Measurements from ENCODE around the gene PPP1R36. TPM values are rescaled to one million over a fixed set of nuclear protein-coding genes. Genes with fewer than 3 reads are reported as not detected.
"Not testable (repeated sequence)": the region's sequence is repeated elsewhere in the genome, so short reads cannot be mapped to it uniquely, and the experiment has no call there.

Gene PPP1R36
- polyA plus RNA-seq, 4 donors = 0.87 to 1.3 (median 1.2) TPM

DNA sequence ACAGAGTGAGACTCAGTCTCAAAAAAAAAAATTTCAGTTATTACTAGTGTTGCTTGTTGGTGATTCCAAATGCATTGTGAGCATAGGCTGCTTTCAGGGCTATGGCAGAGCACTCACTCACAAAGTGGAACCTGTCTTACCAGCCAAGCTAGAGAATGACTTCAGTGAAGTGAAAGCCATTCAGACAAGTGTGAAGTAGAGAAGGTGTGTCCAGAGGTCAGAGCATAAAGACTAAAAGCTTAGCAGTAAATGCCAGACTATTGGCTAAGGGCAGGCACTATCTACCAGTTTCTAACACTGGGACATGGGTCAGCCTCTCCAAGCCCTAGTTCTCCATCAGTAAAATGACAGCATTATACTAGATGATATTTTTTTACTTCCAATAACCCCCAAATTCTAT, 12.7 kb downstream of the PPP1R36 start:
- no peak for DNase-seq (ENCODE audit: low read depth in 4 of 4, low spot score in 2 of 4)

DNA sequence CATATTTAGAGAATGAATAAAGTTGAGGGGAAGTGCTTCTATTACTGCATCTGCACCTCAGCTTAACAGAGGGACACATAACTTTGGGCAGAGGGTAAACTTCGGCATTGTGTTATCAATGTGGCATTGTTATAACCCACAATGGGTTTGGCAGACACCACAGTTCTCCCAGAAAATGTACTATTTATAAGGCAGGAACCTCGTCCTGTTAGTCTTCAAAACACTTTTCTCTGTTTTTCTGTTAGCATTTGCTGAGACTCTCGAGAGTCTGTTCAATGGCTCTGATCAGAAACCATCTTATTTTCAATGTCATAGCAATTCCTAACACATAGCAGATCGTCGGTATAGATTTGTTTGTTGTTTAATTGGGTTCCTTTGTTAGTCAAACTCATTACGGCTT, 13.9 kb downstream of the PPP1R36 start:
- DNase-seq (ENCODE audit: low read depth in 4 of 4, low spot score in 2 of 4) = no peak

DNA sequence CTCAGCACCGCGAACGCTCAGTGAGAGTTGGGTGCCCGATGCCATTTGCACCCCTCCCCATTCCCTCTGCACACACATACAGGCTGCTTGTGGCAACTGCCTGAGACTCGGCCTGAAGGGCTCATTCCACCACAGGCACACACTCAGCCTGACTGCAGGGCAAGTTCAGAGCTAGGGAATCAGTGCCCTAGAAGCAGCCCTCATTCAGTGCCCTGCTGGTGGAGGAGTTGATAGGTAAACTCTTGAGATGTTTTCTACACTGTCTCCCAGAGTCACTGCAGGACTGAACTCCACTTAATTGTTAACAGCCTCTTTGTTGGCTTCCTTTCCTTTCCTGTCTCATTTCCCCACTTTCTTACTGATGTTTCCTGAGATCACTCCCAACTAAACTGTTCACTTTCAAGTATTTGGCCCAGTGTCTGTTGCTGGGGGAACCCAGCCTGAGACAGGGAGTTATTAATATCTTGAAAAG, 16.9 kb downstream of the PPP1R36 start:
- no peak for DNase-seq (ENCODE audit: low read depth in 4 of 4, low spot score in 2 of 4)

DNA sequence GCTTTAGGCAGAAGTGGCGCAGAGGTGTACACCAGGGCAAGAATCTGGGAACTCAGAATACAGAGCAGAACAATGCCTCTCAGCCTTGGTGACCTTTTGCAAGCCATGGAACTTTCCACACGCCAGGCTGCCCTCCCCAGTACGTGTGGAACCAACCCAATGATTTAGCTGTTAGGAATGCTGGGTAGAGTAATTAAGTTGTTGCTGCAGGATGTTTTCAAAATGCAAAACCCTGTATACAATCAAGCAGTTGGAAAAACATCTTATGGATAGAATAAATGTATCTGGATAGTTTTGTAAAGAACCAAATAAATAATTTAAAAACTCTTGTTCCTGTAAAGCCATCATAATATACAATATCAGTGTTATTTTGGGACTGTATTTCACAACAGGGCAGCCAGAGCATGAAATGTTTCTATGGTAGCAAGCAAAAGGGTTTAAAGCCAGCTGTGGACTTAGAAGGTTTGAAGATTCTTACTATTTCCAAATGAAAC, 19.4 kb downstream of the PPP1R36 start:
- no peak for DNase-seq (ENCODE audit: low read depth in 4 of 4, low spot score in 2 of 4)

DNA sequence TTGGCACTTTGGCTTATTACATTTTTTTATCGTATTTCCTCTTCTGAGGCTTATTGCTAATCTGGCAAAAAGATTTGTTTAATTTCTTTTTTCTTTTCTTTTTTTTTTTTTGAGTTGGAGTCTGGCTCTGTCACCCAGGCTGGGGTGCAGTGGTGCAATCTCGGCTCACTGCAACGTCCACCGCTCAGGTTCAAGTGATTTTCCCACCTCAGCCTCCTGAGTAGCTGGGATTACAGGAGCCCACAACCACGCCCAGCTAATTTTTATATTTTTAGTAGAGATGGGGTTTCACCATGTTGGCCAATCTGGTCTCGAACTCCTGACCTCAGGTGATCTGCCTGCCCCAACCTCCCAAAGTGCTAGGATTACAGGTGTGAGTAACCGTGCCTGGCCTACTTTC, 19.9 kb downstream of the PPP1R36 start:
- not testable (repeated sequence) for DNase-seq (ENCODE audit: low read depth in 4 of 4, low spot score in 2 of 4)

DNA sequence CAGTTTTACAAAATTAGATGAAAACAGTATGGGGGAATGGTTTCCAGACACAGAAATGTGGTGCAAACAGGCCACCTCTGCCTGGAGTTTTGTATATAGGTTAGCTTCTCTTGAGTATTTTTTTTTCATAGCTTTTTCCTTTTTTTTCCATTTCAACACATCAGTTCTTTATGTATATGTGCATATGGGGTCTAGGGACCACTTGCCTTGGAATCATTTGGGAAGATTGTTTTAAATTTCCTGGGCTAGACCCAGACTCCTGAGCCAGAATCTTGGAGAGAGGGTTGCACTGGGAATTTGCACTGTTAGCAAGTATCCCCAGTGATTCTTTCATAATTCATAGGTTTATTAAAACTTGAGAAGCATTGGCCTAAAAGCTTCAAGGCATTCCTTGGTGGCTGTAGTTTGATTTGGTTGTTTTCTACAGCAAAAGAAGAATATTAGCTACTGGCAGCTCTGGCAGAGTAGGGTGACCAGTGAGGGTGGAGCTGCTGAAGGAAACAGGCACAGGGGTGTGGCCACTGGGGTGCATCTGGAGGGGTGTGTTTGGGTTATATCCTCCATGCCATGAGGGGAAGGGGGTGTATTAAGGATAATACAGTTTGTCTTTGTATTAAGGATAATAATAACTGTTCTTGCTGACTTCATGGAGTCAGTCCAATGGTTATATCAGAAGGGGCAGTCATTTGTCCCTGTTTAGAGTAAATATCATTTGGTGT, 22.8 kb downstream of the PPP1R36 start:
- no peak for DNase-seq (ENCODE audit: low read depth in 4 of 4, low spot score in 2 of 4)

DNA sequence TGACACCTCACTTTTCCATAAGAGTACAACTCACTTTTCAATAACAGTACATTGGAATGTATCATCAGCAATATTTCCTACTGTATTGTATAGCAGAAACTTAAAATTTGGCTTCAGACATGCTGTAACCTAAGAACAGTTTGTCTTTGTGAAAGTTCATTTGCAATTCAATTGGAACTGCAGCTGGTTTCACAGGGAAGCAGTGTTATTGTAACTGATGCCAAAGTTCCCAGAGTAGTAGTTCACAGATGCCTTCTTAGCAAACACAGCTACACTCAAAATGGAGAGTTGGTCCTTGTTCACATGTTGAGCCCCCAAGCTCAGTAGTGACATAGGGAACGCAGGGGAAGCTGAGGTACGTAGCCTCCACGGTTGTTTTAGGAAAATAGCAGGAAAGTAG, 23.3 kb downstream of the PPP1R36 start:
- DNase-seq (ENCODE audit: low read depth in 4 of 4, low spot score in 2 of 4) = no peak

DNA sequence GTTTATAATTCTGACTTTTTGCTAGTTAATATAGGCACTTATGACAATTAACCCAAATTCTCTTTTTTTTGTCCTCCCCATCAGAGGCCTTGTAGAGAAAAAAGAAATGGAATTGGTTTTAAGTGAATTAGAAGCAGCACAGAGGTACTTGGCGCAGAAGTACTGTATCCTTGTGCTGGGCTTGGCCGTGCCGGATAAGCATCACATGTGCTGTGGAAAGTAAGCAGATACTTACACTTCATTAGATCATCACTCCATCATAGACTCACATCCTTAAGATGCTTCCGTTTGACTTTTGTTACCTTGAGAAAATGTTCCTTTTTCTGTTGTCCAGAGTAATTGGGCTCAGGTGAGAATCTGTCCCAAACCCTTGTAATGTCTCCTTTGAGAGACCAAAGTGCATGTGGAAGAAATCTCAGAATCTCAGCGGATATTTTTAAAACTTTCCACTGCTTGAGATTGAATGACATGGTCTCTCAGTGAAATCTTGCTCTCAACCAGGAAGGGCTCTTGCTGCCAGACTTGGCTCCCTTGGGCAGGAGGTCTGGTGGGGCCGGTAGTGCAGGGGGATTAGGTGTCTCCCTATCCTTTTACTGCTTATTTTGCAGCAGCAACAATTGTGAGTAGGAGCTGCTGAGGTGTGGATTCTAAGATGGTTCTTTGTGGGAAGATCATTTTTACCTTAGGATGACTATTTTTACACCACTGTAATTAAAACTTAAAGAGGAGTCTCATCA, 24.8 kb downstream of the PPP1R36 start:
- DNase-seq (ENCODE audit: low read depth in 4 of 4, low spot score in 2 of 4) = no peak

DNA sequence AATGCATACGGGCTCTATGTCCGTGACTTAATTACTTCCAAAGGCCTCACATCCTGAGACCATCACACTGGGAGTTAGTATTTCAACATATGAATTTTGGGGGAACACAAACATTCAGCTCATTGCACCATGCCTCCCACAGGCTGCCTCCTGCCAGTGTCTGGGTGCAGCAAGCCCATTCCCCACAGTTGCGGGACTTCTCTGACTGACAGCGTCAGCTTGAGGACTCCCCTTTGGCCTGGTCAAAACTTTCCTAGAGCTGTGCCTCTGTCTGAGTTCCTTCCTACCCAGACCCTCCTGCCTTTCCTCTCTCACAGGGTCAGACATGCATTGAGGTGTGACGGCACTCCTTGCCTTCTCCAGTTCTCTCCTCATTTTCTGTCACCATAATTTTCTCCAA, 27.4 kb downstream of the PPP1R36 start:
- DNase-seq (ENCODE audit: low read depth in 4 of 4, low spot score in 2 of 4) = no peak

DNA sequence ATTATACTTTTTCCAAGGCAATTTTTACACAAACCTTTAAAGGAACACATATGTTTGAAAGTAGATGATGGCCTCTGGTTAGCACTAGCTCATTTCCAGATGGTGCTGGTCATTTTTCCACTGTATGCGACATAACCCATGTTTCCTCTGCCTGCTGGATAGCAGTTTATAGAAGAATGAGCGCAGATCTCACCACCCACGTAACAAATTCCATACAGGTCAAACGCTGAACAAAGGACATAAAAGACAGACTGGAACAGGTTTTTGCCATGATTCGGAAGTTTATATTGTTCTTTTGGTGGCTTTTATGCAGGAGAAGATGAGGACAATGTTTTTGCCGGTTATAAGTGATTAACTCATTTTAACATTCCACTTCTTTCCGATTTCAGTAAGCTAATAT, 30.7 kb downstream of the PPP1R36 start:
- DNase-seq (ENCODE audit: low read depth in 4 of 4, low spot score in 2 of 4) = no peak

DNA sequence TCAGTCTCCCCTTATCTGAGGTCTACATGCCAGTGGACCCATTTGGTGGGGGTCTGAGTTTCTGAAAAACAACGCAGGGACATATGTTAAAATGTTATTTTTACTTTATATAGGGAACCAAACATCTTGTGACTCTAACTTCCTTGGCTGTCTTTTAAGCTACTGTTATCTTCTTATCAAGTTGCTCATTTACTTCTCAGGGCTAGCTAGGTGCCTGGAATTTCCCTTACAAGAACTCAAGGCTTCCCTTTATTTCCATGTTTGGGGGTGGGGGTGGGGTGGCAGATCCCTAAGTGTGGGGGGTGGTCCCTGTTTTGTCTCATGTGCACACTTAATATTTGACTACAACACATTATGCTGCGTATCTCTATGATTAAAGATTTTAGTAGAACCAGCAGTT, 31.6 kb downstream of the PPP1R36 start:
- no peak for DNase-seq (ENCODE audit: low read depth in 4 of 4, low spot score in 2 of 4)

DNA sequence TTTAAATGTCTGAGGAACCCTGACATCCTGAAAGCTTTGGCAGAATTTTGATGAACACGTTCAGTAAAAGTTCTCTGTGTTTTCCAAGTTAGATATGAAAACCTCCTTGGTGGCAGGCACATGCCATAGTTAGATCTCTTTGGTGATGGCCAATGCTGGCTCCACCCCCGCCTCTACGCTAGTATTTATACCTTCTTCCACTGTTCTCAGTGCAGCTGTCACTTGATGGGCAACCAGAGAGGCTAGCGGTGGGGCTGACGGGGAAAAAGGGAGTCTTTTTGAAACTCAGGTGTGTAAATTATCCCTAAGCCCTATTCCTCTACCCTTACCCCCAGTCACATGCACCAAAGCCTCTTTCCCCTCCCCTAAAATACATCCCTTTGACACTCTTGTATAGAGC, 32.1 kb downstream of the PPP1R36 start:
- DNase-seq (ENCODE audit: low read depth in 4 of 4, low spot score in 2 of 4) = no peak

DNA sequence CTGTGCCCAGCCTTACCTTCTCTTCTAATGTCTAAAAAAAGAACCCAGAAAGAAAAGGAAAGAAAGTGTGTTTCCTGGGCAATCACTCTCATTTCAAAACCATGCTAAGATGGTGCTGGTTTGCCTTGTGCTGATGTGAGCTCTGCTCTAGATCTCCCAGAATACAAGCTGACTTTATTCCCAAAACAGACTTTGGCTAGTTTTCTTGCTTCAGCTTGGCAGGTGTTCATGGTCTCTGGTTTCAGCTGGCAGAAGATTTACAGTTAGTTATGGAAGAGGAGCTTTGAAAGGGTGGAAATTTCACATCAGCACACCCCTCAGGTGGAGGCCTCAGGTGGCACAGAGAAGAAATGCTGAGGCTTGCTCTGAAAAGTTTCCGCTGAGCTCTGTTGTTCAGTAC, 34.4 kb downstream of the PPP1R36 start:
- DNase-seq (ENCODE audit: low read depth in 4 of 4, low spot score in 2 of 4) = no peak

DNA sequence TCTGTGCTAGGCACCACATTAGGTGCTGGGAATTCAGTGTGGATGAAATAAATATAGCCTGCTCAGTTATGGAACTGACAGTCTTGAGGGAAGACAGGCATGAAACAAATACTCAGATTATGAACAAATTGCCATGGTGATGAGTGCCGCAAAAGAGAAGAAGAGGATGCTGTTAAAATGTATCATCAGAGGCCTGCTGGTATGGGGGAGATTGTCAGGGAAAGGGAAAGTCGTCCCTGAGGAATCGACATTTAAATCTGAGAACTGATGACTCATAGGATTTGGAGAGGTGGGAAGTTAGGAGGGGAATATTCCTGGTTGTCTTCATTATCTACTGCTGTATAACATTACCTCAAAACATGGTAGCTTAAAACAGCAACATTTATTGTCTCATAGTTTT, 42.0 kb downstream of the PPP1R36 start:
- no peak for DNase-seq (ENCODE audit: low read depth in 4 of 4, low spot score in 2 of 4)

DNA sequence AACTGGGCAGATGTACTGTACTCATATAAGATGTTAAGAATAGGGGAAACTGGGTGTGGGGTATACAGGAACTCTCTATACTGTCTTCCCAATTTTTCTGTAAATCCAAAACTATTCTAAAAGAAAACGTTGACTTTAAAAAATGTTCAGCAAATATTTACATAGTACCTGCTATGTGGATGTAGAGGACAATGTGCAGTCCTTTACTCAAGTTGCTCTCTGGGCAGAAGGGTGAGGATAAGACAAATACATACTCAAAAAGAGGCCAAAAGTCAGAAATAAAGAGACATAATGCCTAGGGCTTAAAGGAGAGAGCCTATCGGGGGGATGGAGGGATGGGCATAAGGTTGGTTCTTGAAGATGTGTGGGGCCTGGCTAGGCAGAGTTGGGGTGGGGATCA, 44.7 kb downstream of the PPP1R36 start:
- no peak for DNase-seq (ENCODE audit: low read depth in 4 of 4, low spot score in 2 of 4)

DNA sequence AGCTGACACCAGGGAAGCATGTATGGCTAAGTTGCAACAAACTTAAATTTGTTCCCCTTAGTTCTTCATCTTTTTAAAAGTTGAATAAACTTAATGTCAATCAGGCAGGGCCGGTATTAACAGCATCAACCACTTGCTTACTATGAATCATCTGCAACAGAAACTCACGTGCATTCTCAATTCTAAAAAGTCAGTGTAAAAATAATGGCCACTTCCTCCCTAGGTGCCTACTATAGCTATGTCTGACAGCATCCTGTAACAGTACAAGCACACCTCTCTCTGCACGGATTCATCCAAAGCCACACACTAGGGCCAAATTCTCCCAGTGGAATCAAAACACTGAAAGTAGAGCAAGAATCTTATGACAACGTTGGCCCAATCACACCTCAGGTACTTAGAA, 48.6 kb downstream of the PPP1R36 start:
- no peak for DNase-seq (ENCODE audit: low read depth in 4 of 4, low spot score in 2 of 4)

DNA sequence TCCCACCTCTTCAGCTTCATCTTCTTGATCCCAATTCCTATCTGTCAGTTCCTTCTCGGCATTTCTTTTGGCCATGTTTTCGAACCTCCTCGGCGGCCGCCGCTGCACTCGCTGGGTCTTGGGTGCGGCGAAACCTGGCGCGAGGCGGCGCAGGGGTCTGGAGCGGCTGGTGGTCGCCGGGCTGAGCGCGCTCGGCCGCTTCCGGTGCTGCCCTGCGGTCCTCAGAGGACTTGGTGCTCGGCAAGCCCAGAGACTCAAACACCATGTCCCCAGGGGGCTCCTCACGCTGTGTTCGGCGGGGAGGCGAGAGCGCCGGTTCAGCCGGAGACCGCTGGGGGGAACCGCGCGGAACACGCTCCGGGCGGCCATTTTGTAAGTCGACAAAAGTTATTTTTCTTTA, 51.8 kb downstream of the PPP1R36 start:
- no peak for DNase-seq (ENCODE audit: low read depth in 4 of 4, low spot score in 2 of 4)

DNA sequence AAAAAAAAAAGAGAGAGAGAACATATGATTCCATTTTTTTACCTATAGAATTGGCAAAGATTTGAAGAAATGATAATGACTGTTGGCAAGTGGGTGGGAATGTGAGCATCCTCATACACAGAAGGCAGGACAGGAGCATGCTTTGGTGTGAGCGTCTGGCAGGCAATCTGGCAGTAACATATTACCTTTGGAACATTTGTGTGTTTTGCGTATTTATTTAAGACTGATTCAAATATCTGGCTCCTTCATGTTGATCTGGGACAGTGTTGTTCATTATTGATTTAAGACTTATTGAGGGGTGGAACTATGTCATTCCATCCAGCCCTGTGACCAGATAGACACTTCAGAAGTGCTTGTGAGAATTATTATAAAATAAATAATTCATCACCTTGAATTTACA, 53.1 kb downstream of the PPP1R36 start:
- DNase-seq (ENCODE audit: low read depth in 4 of 4, low spot score in 2 of 4) = no peak

DNA sequence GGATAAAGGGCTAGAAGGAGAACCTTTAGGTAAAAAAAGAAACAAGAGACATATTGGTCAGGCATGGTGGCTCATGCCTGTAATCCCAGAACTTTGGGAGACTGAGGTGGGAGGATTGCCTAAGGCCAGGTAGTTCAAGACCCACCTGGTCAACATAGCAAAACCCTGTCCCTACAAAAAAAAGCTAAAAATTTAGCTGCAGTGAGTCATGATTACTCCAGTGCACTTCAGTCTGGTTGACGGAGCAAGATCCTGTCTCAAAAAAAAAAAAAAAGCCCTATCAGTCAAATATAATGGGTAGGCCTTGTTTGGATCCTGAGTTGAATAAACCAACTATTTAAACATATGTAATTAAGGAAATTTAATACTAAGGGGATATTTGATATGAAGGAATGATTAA, 54.2 kb downstream of the PPP1R36 start:
- DNase-seq (ENCODE audit: low read depth in 4 of 4, low spot score in 2 of 4) = no peak

DNA sequence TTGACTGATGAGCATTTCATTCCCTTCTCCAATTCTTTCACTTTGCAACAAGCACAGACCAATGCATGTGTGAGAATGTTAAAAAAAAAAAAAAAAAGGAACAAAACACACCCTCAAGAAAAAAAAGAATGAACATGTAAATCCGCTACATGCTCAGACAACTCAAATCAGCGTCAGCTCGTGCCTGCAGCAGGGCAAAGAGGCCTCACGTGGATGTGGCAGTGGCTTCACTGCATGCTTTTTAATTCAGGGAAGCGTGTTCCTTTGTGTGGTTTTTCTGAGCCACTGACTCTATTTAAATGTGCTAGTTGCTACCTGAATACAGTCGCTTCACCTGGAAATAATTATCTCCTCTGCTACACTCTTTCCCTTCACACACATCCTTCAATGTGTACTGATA, 55.1 kb downstream of the PPP1R36 start:
- no peak for DNase-seq (ENCODE audit: low read depth in 4 of 4, low spot score in 2 of 4)

DNA sequence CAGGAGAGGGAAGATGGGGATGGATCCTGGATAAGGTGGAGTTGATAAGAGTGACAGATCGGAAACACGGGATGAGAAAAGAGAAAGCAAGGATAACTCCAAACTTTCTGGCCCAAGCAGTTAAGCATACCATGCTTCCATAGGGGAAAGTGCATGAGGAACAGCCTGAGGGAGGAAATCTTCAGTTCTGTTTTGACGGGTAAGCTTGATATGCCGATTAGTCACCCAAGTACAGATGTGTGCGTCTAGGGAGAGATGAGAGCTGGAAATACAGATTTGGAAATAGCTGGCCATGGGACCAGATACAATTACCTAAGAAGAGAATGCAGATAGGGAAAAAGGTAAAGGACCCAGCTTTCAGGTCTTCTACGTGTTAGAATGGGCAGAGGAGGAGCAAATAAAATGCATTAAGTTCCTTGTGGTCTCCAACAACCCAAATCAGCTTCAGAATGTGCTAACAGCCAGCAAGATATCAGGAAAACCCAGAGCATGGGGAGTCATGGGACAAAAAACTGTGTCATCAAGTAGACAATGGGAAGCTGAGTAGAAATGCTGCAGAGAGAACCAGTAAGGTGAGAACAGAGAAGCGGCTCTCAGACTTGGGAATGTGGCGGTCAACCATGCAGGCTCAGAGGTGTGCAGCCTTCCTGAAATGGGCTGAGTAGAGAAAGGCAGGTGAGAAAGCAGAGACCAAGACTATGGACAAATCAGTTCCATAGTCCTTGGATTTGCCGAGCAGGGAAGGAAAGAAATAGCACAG, 56.3 kb downstream of the PPP1R36 start:
- DNase-seq (ENCODE audit: low read depth in 4 of 4, low spot score in 2 of 4) = no peak
